Heart left ventricle (tissue), 16 donors: ENCODE data around the gene CLEC4C. TPM values are rescaled to one million over a fixed set of nuclear protein-coding genes. Genes with fewer than 3 reads are reported as not detected.

Source experiments
- ATAC-seq, 4 donors: fragments of 200-7000 bp; cut with Tn5 transposase; one replicate each; pipeline ENCODE4 v1.9.1; 2020 to 2022; ENCODE audit warnings: moderate library complexity in 4 of 4, mild to moderate bottlenecking in 3 of 4, moderate number of reproducible peaks in 1 of 4
- DNase-seq, 5 donors: peaks; one replicate each; pipeline ENCODE4 v3.0.0-alpha.2; 2020
- H3K27ac ChIP-seq, 12 donors: fragments of 200-600 bp; sonication (generic) in 4 of 12; one replicate each; pipeline versions ENCODE4 v1.5.0 to v1.8.0; 2016 to 2022; ENCODE audit warnings: mild to moderate bottlenecking in 2 of 12
- H3K27me3 ChIP-seq, 9 donors: fragments of 200-600 bp; sonication (generic) in 2 of 9; one replicate each; pipeline versions ENCODE4 v1.5.1 to v1.8.0; 2016 to 2022; ENCODE audit warnings: mild to moderate bottlenecking in 3 of 9
- H3K36me3 ChIP-seq, 9 donors: fragments of 200-600 bp; sonication (generic) in 2 of 9; one replicate each; pipeline versions ENCODE4 v1.5.0 to v1.8.0; 2018 to 2022; ENCODE audit warnings: mild to moderate bottlenecking in 2 of 9
- H3K4me1 ChIP-seq, 12 donors: fragments of 200-600 bp; sonication (generic) in 4 of 12; one replicate each; pipeline versions ENCODE4 v1.5.0 to v1.8.0; 2016 to 2022; ENCODE audit warnings: mild to moderate bottlenecking in 3 of 12
- H3K4me3 ChIP-seq, 12 donors: fragments of 200-600 bp; sonication (generic) in 4 of 12; one replicate each; pipeline versions ENCODE4 v1.5.0 to v1.8.0; 2017 to 2022; ENCODE audit warnings: mild to moderate bottlenecking in 9 of 12, moderate library complexity in 4 of 12
- H3K9me3 ChIP-seq, 12 donors: fragments of 200-600 bp; sonication (generic) in 4 of 12; one replicate each; pipeline versions ENCODE4 v1.5.0 to v1.8.0; 2016 to 2022; ENCODE audit warnings: mild to moderate bottlenecking in 1 of 12
- POLR2A ChIP-seq, 2 donors: fragments of 450-650 bp; IDR thresholded peaks; one replicate each; pipeline ENCODE4 v1.6.1; 2017; ENCODE audit warnings: antibody characterized with exemption in 2 of 2, mild to moderate bottlenecking in 2 of 2, moderate library complexity in 2 of 2
- WGBS, 4 donors: extraction: QIAGEN DNeasy Blood & Tissue Kit in 2 of 4; methylation state at CpG; one replicate each; pipeline versions ENCODE4 v1.1.5 to v1.1.7; 2013 to 2018; 5-methylcytosine and 5-hydroxymethylcytosine counted together
- intact Hi-C, 10 donors: fragments of 100-400 bp; cut with DNase I; formaldehyde crosslinking; loops; one replicate each; pipeline versions ENCODE4 v1.11.1 to v1.14.2; 2022
- polyA plus RNA-seq, 2 donors: library from polyadenylated mRNA; stranded (reverse); fragments of 200-250 nt; gene quantifications; one replicate each; pipeline ENCODE4 v1.2.3, GENCODE V29; 2013
- total RNA-seq, 9 donors: library from RNA; depleted of rRNA in 2 of 9; stranded (reverse); fragments of >200 nt in 2 of 9; fragmentation: NEBNext Ultra II Directional in 3 of 9; extraction: Animal tissue kit (Norgen Biotek cat#: 25700) in 3 of 9; gene quantifications; one replicate each; pipeline versions ENCODE4 v1.1.0 to v1.2.4, GENCODE V29; 2016 to 2023
- TF ChIP-seq, protein P1 (sequence below), 12 donors: fragments of 200-600 bp; sonication (generic) in 4 of 12; IDR thresholded peaks; one replicate each; pipeline versions ENCODE4 v1.5.0 to v1.8.0; 2018 to 2022; ENCODE audit warnings: antibody characterized with exemption in 12 of 12, mild to moderate bottlenecking in 5 of 12
- donor health status: ischemic (EF 13 %, LVEDD 7.1; RV severe dilation, severe dysfunction).
- donor health status: healthy with polysubstance abuse.
- donor health status: DM: no; HTN: yes; CAD: no.
- donor health status: DM: no; HTN: no; CAD: no.
- donor health status: ischemic (EF 25% LVEDD 6.9; RV normal size, moderate dysfunction).
- donor health status: ischemic (EF 25% LVEDD 5.7; RV mildly dilated, moderate dysfunction).
- donor health status: healthy.
- donor health status: DM: yes; HTN: yes; CAD: no.
- donor health status: ischemic (EF 35%, LVEDD 5.7; RV mildly dilated, moderate dysfunction).
- donor health status: nonischemic (EF 11% LVEDD 7.7; RV severe dilation, severe dysfunction).
- donor health status: DM: yes; HTN: yes; CAD: no.
- donor health status: PGD.
- donor health status: ischemic (EF 29% LVEDD 5.4; RV normal size, mild dysfunction).
- donor health status: nonischemic (EF 23%, LVEDD 6.1; RV moderate dilation, normal function).

The CLEC4C gene
- total and polyA plus RNA-seq, 11 donors: not detected

GRCh38 chr12:7751394-7751793 lies 4.2 kb upstream of the CLEC4C start:
- Histone ChIP-seq H3K4me3 (no peak overlapping the region), H3K27ac (no peak overlapping the region), H3K4me1 (no peaks in the 10 kb centered on the region), H3K9me3 (no peaks in the 10 kb centered on the region), H3K27me3 (peaks cover 0 to 3% (median 0%) of the 10 kb centered on the region in 9 donors), H3K36me3 (no peaks in the 10 kb centered on the region)
- no peak for DNase-seq
- WGBS, 4 donors: 81 to 88% (median 84%) methylated on average over 20 of the region's 20 CpGs
- no peak for ATAC-seq
- intact Hi-C loops: no loop called here
- TF ChIP-seq, protein P1, sequence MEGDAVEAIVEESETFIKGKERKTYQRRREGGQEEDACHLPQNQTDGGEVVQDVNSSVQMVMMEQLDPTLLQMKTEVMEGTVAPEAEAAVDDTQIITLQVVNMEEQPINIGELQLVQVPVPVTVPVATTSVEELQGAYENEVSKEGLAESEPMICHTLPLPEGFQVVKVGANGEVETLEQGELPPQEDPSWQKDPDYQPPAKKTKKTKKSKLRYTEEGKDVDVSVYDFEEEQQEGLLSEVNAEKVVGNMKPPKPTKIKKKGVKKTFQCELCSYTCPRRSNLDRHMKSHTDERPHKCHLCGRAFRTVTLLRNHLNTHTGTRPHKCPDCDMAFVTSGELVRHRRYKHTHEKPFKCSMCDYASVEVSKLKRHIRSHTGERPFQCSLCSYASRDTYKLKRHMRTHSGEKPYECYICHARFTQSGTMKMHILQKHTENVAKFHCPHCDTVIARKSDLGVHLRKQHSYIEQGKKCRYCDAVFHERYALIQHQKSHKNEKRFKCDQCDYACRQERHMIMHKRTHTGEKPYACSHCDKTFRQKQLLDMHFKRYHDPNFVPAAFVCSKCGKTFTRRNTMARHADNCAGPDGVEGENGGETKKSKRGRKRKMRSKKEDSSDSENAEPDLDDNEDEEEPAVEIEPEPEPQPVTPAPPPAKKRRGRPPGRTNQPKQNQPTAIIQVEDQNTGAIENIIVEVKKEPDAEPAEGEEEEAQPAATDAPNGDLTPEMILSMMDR (IDR thresholded peaks at IDR 0.05): no peak
- TF ChIP-seq POLR2A (IDR thresholded peaks at IDR 0.05): no peak

DNA sequence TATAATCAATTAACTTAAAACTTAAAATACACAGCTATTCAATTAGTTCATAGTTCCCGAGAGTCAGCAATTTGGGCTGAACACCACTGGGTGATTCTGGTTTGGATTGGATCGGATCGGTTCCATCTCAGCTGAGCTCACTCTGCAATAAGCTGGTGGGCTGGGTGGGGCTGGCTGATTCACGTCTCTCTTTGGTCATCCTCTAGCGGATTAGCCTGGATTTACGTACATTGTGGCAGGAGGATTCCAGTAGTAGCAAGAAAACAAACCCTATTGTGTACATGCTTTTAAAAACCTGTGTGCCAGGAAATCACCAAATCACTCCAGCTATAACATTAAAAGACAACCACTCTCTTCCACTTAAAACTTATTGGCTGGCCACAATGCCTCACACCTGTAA lies 3.2 kb upstream of the CLEC4C start:
- no peak for ATAC-seq
- H3K4me3 ChIP-seq: no peak overlapping the region
- no peak for TF ChIP-seq POLR2A (IDR thresholded peaks at IDR 0.05)
- TF ChIP-seq, protein P1 (IDR thresholded peaks at IDR 0.05): no peak

DNA sequence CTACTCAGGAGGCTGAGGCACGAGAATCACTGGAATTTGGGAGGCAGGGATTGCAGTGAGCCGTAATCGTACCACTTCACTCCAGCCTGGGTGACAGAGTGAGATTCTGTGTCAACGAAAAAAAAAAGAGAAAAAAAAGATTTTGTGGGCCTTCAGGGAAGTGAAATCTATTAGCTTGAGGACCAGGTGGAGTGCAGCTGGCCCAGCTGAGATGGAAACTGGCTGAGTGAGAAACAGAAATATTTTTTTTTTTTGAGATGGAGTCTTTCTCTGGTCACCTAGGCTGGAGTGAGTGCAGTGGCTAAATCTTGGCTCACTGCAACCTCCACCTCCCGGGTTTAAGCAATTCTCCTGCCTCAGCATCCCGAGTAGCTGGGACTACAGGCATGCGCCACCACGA lies 2.3 kb upstream of the CLEC4C start:
- no peak for DNase-seq
- no peaks in the 10 kb centered on the region for H3K4me1 ChIP-seq
- ATAC-seq: no peak
- no peak overlapping the region for H3K27ac ChIP-seq
- intact Hi-C loops: no loop called here
- no peaks in the 10 kb centered on the region for H3K36me3 ChIP-seq
- TF ChIP-seq POLR2A (IDR thresholded peaks at IDR 0.05): no peak
- TF ChIP-seq, protein P1 (IDR thresholded peaks at IDR 0.05): no peak
- no peaks in the 10 kb centered on the region for H3K27me3 ChIP-seq
- no peak overlapping the region for H3K4me3 ChIP-seq
- WGBS, 4 donors: 82 to 89% (median 86%) methylated on average over 8 of the region's 8 CpGs
- no peaks in the 10 kb centered on the region for H3K9me3 ChIP-seq

More for the DNA sequence above, 3.2 kb upstream of the CLEC4C start:
- 79 to 92% (median 90%) methylated on average over 6 of the region's 6 CpGs for WGBS, 4 donors
- no peak overlapping the region for H3K27ac ChIP-seq
- no peaks in the 10 kb centered on the region for H3K36me3 ChIP-seq
- H3K9me3 ChIP-seq: no peaks in the 10 kb centered on the region
- intact Hi-C loops: no loop called here
- DNase-seq: no peak
- H3K4me1 ChIP-seq: no peaks in the 10 kb centered on the region
- H3K27me3 ChIP-seq: no peaks in the 10 kb centered on the region

GRCh38 chr12:7748852-7749251 lies 1.7 kb upstream of the CLEC4C start:
- TF ChIP-seq, protein P1 (IDR thresholded peaks at IDR 0.05): no peak
- no peak for TF ChIP-seq POLR2A (IDR thresholded peaks at IDR 0.05)
- DNase-seq: no peak
- 29 to 48% (median 31%) methylated on average over 4 of the region's 4 CpGs for WGBS, 4 donors
- intact Hi-C loops: no loop called here
- Histone ChIP-seq H3K9me3 (peaks cover 0 to 3% (median 0%) of the 10 kb centered on the region in 12 donors), H3K27me3 (no peaks in the 10 kb centered on the region), H3K36me3 (no peaks in the 10 kb centered on the region), H3K4me1 (no peaks in the 10 kb centered on the region), H3K4me3 (no peak overlapping the region), H3K27ac (no peak overlapping the region)
- no peak for ATAC-seq
